ENCODE measurements around the gene SEMA3D.
A peak's percentile ranks its signal among the peaks of the same experiment; 100 is the strongest.

SEMA3D gene

DNA sequence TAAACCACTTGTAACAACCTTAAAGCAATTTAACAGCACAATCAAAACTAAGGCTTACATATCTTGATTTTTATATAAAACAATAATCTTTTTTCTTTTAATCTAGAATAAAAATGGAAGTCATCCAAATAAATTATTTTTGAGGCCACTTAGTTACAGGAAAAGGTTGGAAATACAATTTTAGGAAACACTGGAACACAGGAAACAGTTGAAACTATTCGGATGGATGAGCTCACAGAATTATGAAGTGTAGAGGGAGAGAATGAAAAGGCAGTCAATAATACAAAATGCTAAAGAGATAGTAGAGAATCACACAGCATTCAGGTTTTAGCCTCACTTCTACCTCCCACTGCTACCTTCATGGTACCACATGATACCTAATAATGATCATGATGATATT is 124.2 kb downstream of the SEMA3D start:
- Histone ChIP-seq H3K27me3 (ENCODE audit: insufficient read depth, low read length) (no peaks in the 10 kb centered on the region; the same call in 1 of the 2 replicates), H3K27ac (ENCODE audit: low read depth, low read length) (no peak overlapping the region), H3K36me3 (ENCODE audit: insufficient read depth, low read length) (no peaks in the 10 kb centered on the region), H3K4me3 (ENCODE audit: low read depth, low read length) (no peak overlapping the region), H2AFZ (ENCODE audit: low read length, unreplicated experiment) (no peak overlapping the region), H3K4me1 (ENCODE audit: control insufficient read depth, insufficient read depth, low read length, unreplicated experiment) (peaks cover 14% of the 10 kb centered on the region), H3K79me2 (ENCODE audit: control insufficient read depth, insufficient read depth, low read length, unreplicated experiment) (no peaks in the 10 kb centered on the region)

DNA sequence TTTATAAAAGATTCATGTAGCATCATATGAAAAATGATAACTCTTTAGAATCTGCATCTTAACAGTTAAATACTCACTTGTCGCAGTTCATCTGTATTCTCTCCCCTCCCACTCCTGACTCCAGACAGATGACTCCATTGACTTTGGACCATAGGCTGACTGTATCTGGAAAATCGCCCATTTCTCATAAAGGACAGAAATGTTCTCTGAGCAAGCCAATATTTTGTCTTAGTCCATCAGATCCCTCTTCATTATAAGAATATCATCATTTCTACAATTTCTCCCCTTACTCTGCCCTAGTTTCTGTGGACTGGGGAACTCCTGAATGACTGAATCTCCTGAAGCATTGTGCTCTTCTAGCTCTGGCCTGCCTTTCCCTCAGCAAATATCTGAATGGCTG is 125.4 kb downstream of the SEMA3D start:
- Histone ChIP-seq H2AFZ (ENCODE audit: low read length, unreplicated experiment) (no peak overlapping the region), H3K79me2 (ENCODE audit: control insufficient read depth, insufficient read depth, low read length, unreplicated experiment) (no peaks in the 10 kb centered on the region), H3K4me3 (ENCODE audit: low read depth, low read length) (no peak overlapping the region), H3K36me3 (ENCODE audit: insufficient read depth, low read length) (no peaks in the 10 kb centered on the region), H3K27ac (ENCODE audit: low read depth, low read length) (no peak overlapping the region), H3K27me3 (ENCODE audit: insufficient read depth, low read length) (no peaks in the 10 kb centered on the region; the same call in 1 of the 2 replicates), H3K4me1 (ENCODE audit: control insufficient read depth, insufficient read depth, low read length, unreplicated experiment) (peaks cover 14% of the 10 kb centered on the region)

DNA sequence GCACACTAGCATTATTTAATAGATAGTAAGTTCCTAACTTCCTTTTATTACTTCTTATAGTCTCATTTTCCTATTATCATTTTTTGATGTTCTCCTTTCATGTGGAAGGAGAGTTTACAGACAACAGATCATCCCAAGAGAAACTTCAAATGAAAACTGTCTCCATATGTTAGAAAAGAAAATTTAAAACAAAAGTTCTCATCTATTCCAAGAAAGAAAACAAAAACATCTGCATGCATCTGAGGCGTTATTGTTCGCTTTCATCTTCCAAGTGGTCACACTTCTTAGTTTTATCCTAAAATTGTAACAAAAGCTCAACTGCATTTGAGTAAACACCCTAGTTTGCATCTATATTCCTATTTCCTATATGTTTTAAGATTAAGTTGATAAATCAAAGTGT is 126.2 kb downstream of the SEMA3D start:
- Histone ChIP-seq H3K36me3 (ENCODE audit: insufficient read depth, low read length) (no peaks in the 10 kb centered on the region), H3K4me3 (ENCODE audit: low read depth, low read length) (no peak overlapping the region), H3K27ac (ENCODE audit: low read depth, low read length) (no peak overlapping the region), H3K4me1 (ENCODE audit: control insufficient read depth, insufficient read depth, low read length, unreplicated experiment) (peaks cover 7% of the 10 kb centered on the region), H3K27me3 (ENCODE audit: insufficient read depth, low read length) (no peaks in the 10 kb centered on the region; the same call in 1 of the 2 replicates), H3K79me2 (ENCODE audit: control insufficient read depth, insufficient read depth, low read length, unreplicated experiment) (no peaks in the 10 kb centered on the region), H2AFZ (ENCODE audit: low read length, unreplicated experiment) (no peak overlapping the region)

DNA sequence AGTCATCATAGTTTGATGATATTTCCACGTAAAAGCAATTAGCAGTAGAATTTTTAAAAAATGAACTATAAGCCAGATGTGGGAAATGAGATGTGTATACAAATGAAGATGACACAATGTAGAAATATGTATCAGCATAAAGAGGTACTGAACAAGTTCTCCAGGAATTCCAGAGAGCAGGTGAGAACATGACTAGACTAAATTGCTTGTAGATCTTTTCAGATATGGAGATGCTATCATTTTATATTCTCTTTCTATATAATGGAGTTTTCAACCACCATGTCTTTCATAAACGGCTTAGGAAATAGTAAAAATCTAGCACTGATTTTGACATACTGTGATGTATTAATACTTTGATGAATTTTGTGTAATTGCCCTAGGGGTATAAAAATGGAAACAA is 130.9 kb downstream of the SEMA3D start:
- Histone ChIP-seq H3K27me3 (ENCODE audit: insufficient read depth, low read length) (no peaks in the 10 kb centered on the region), H3K36me3 (ENCODE audit: insufficient read depth, low read length) (no peaks in the 10 kb centered on the region), H3K4me1 (ENCODE audit: control insufficient read depth, insufficient read depth, low read length, unreplicated experiment) (no peaks in the 10 kb centered on the region), H3K4me3 (ENCODE audit: low read depth, low read length) (no peak overlapping the region), H3K27ac (ENCODE audit: low read depth, low read length) (no peak overlapping the region), H2AFZ (ENCODE audit: low read length, unreplicated experiment) (no peak overlapping the region), H3K79me2 (ENCODE audit: control insufficient read depth, insufficient read depth, low read length, unreplicated experiment) (no peaks in the 10 kb centered on the region)

DNA sequence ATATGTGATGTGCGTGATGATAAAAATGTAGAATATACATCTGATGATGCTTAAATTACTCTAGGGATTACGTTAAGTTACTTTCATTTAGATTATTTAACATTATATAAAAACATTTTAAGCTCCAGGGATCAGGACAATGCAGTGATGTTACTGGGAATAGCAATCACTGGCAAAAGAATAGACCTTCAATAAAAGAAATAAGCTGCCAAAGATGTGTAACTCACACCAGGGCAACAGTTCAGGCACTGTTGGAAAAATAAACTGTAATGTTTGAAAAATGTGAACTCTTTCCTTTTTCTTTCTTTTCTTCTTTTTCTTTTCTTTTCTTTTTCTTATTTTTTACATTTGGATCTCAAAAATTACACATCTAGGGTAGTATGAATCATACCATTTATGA is 131.7 kb downstream of the SEMA3D start:
- H3K36me3 ChIP-seq (ENCODE audit: insufficient read depth, low read length) = no peaks in the 10 kb centered on the region
- no peak overlapping the region for H3K4me3 ChIP-seq (ENCODE audit: low read depth, low read length)
- no peak overlapping the region for H2AFZ ChIP-seq (ENCODE audit: low read length, unreplicated experiment)
- H3K79me2 ChIP-seq (ENCODE audit: control insufficient read depth, insufficient read depth, low read length, unreplicated experiment) = no peaks in the 10 kb centered on the region
- no peaks in the 10 kb centered on the region for H3K27me3 ChIP-seq (ENCODE audit: insufficient read depth, low read length)
- no peaks in the 10 kb centered on the region for H3K4me1 ChIP-seq (ENCODE audit: control insufficient read depth, insufficient read depth, low read length, unreplicated experiment)
- no peak overlapping the region for H3K27ac ChIP-seq (ENCODE audit: low read depth, low read length)

DNA sequence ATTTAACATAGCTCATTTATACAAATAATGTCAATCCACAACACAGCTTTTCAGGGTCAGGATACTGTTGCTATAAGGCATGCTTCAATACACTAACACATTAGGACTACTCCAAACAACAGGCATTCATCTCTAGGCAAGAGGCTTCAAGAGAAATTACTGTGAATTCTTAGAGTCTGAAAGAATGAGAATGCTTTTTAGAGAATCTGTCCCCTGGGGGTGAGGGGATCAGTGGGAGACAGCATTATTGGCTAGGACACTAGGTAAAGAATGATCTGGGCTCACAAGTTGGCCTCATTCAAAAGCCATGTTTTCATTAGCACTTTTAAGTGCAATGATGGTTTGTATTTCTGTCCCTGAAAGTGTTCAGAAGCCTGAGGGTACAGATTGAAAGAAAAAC is 132.6 kb downstream of the SEMA3D start:
- no peaks in the 10 kb centered on the region for H3K79me2 ChIP-seq (ENCODE audit: control insufficient read depth, insufficient read depth, low read length, unreplicated experiment)
- no peaks in the 10 kb centered on the region for H3K4me1 ChIP-seq (ENCODE audit: control insufficient read depth, insufficient read depth, low read length, unreplicated experiment)
- H2AFZ ChIP-seq (ENCODE audit: low read length, unreplicated experiment) = no peak overlapping the region
- no peaks in the 10 kb centered on the region for H3K27me3 ChIP-seq (ENCODE audit: insufficient read depth, low read length)
- H3K36me3 ChIP-seq (ENCODE audit: insufficient read depth, low read length) = no peaks in the 10 kb centered on the region
- no peak overlapping the region for H3K4me3 ChIP-seq (ENCODE audit: low read depth, low read length)
- no peak overlapping the region for H3K27ac ChIP-seq (ENCODE audit: low read depth, low read length)

DNA sequence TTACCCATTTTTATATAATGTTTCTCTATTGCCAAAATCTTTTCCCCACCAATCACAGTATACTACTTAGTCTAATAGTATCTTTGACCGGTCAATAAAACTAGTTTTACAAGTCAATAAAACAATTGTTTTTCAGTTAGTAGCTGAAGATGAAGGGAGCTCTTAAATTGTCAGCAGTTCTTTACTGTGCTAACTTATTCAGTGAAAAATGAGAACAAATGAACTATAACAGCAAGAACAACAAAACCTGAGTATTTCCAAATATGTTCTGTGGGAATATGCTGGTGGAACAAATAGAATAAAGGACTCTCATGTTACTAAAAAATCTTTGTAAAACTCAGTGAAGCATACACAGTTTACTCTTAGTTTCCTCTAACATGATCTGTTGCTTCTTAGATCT is 134.0 kb downstream of the SEMA3D start:
- H3K27ac ChIP-seq (ENCODE audit: low read depth, low read length) = no peak overlapping the region
- no peaks in the 10 kb centered on the region for H3K4me1 ChIP-seq (ENCODE audit: control insufficient read depth, insufficient read depth, low read length, unreplicated experiment)
- no peaks in the 10 kb centered on the region for H3K27me3 ChIP-seq (ENCODE audit: insufficient read depth, low read length)
- no peak overlapping the region for H3K4me3 ChIP-seq (ENCODE audit: low read depth, low read length)
- H2AFZ ChIP-seq (ENCODE audit: low read length, unreplicated experiment) = no peak overlapping the region
- H3K36me3 ChIP-seq (ENCODE audit: insufficient read depth, low read length) = no peaks in the 10 kb centered on the region
- H3K79me2 ChIP-seq (ENCODE audit: control insufficient read depth, insufficient read depth, low read length, unreplicated experiment) = no peaks in the 10 kb centered on the region

DNA sequence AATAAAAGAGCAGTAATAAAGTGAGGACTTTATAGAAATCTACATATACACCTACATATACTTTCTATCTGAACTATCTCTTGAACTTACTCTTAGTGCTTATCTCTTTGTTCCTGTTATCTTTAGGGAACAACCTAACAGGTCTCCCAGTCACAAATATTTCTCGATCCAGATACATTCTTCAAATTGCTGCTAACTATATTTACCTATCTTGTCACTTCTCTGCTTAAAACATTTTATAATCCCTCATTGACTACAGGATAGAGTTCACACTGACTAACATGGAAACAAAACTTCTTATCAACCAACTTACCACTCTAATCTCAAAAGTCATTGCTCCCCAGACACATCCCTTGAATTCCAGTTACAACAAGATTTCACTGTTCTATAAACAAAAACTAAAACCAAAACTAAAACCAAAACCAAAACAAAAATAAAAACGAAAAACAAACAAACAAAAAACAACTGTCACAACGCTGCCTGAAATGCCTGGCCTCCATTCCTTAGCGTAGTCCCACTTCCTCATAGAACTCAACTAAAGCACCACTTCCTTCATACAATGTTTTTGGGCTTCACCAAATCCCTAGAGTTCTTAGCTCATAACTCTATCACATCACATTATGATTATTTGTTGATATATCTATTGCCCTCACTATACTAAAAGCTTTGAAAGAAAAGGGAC is 134.7 kb downstream of the SEMA3D start:
- Histone ChIP-seq H3K27me3 (ENCODE audit: insufficient read depth, low read length) (no peaks in the 10 kb centered on the region), H3K79me2 (ENCODE audit: control insufficient read depth, insufficient read depth, low read length, unreplicated experiment) (no peaks in the 10 kb centered on the region), H3K27ac (ENCODE audit: low read depth, low read length) (no peak overlapping the region), H3K36me3 (ENCODE audit: insufficient read depth, low read length) (no peaks in the 10 kb centered on the region), H3K4me3 (ENCODE audit: low read depth, low read length) (no peak overlapping the region), H2AFZ (ENCODE audit: low read length, unreplicated experiment) (no peak overlapping the region), H3K4me1 (ENCODE audit: control insufficient read depth, insufficient read depth, low read length, unreplicated experiment) (no peaks in the 10 kb centered on the region)

DNA sequence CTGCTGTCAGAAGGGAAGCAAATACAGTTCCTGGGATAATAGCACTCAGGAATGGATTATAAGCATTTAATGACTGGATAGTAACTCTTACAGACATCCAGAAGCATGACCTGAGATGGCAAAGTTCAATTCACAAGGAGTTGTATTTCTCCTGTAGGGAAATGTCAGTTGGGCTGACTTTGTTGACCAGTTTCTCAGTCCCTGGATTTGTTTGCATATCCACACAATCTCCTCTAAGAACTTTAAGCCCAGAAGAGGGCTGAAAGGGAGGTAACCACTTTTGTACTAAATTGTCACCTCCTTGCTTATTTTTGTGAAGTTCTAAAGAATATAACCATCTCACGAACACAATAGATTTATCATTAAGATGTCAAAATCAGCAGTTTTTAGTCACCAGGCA is 140.3 kb downstream of the SEMA3D start:
- Histone ChIP-seq H2AFZ (ENCODE audit: low read length, unreplicated experiment) (no peak overlapping the region), H3K4me1 (ENCODE audit: control insufficient read depth, insufficient read depth, low read length, unreplicated experiment) (no peaks in the 10 kb centered on the region), H3K79me2 (ENCODE audit: control insufficient read depth, insufficient read depth, low read length, unreplicated experiment) (no peaks in the 10 kb centered on the region), H3K36me3 (ENCODE audit: insufficient read depth, low read length) (no peaks in the 10 kb centered on the region), H3K4me3 (ENCODE audit: low read depth, low read length) (no peak overlapping the region), H3K27ac (ENCODE audit: low read depth, low read length) (no peak overlapping the region), H3K27me3 (ENCODE audit: insufficient read depth, low read length) (no peaks in the 10 kb centered on the region)

DNA sequence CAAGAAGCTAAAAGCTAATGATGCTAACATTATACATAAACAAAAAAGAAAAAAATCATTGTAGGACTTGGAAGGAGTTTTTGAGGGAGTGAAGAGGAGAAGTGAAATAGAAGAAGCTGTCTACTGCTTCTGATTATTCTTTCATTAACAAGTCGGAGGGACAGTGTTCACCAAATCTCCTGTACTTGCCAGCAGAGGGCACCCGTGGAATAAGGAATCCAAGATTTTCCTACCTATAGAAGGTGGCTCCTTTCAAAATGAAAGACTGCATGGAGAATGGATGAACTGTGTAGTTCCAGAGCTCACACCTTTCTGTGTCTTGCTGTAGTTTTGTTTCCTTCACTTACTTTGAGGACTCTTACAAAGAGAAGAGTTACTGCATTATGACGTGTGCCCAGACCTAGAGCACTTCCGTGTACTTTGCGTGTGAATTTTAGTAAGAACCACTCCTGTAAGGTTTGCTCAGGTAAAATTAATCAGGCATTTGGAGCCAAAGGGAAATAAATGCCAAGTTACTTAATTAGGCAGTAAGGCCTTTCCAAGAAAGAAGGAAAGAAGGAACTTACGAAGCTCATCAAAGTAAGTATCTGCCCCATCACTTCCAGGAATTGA is 145.1 kb downstream of the SEMA3D start:
- H3K4me1 ChIP-seq (ENCODE audit: control insufficient read depth, insufficient read depth, low read length, unreplicated experiment) = no peaks in the 10 kb centered on the region
- no peaks in the 10 kb centered on the region for H3K27me3 ChIP-seq (ENCODE audit: insufficient read depth, low read length)
- no peaks in the 10 kb centered on the region for H3K36me3 ChIP-seq (ENCODE audit: insufficient read depth, low read length)
- no peak overlapping the region for H3K4me3 ChIP-seq (ENCODE audit: low read depth, low read length)
- H3K27ac ChIP-seq (ENCODE audit: low read depth, low read length) = no peak overlapping the region
- no peak overlapping the region for H2AFZ ChIP-seq (ENCODE audit: low read length, unreplicated experiment)
- no peaks in the 10 kb centered on the region for H3K79me2 ChIP-seq (ENCODE audit: control insufficient read depth, insufficient read depth, low read length, unreplicated experiment)

DNA sequence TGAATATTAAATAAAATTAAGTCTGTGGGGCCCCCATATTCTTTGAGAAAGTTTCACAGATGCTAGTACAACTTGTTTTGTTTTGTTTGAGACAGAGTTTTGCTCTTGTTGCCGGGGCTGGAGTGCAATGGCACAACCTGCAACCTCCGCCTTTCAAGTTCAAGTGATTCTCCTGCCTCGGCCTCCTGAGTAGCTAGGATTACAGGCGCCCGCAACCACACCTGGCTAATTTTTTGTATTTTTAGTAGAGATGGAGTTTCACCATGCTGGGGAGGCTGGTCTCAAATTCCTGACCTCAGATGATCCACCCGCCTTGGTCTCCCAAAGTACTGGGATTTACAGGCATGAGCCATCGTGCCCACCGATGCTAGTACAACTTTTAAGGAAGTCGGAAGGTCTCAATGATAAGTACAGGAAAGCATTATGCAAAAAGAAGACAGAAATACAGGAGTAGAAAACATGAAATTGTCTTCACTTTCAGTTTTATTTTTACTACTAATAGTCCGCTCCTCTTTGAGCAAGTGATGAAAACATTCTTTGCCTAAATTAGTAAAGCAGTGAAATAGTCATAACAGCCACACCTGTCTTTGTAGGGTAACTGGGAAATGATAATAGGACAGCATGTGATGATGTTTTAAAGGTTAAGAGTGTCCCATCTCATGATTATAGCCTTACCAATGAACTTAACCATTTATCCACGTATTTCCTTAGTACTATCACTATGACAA is 147.5 kb downstream of the SEMA3D start:
- H3K4me3 ChIP-seq (ENCODE audit: low read depth, low read length) = peak overlapping the region; percentile 48; the same call in 1 of the 2 replicates
- no peaks in the 10 kb centered on the region for H3K79me2 ChIP-seq (ENCODE audit: control insufficient read depth, insufficient read depth, low read length, unreplicated experiment)
- no peak overlapping the region for H2AFZ ChIP-seq (ENCODE audit: low read length, unreplicated experiment)
- H3K4me1 ChIP-seq (ENCODE audit: control insufficient read depth, insufficient read depth, low read length, unreplicated experiment) = no peaks in the 10 kb centered on the region
- H3K27me3 ChIP-seq (ENCODE audit: insufficient read depth, low read length) = no peaks in the 10 kb centered on the region
- H3K27ac ChIP-seq (ENCODE audit: low read depth, low read length) = no peak overlapping the region
- no peaks in the 10 kb centered on the region for H3K36me3 ChIP-seq (ENCODE audit: insufficient read depth, low read length)
